ENCODE results near the gene SMARCAD1. TPM values are rescaled to one million over a fixed set of nuclear protein-coding genes. Genes with fewer than 3 reads are reported as not detected.
"Not testable (repeated sequence)": the region's sequence is repeated elsewhere in the genome, so short reads cannot be mapped to it uniquely, and the experiment has no call there.

SMARCAD1 gene
- total RNA-seq, 1 donor from 2014 or later = 24.4 TPM

- no peak overlapping the region for H3K27ac Mint-ChIP-seq (ENCODE audit: unreplicated experiment)
These were observed 127.3 kb downstream of the SMARCAD1 start for GRCh38 chr4:94334962-94335361.

GRCh38 chr4:94336303-94336702, 128.6 kb downstream of the SMARCAD1 start:
- TF ChIP-seq, protein P1, sequence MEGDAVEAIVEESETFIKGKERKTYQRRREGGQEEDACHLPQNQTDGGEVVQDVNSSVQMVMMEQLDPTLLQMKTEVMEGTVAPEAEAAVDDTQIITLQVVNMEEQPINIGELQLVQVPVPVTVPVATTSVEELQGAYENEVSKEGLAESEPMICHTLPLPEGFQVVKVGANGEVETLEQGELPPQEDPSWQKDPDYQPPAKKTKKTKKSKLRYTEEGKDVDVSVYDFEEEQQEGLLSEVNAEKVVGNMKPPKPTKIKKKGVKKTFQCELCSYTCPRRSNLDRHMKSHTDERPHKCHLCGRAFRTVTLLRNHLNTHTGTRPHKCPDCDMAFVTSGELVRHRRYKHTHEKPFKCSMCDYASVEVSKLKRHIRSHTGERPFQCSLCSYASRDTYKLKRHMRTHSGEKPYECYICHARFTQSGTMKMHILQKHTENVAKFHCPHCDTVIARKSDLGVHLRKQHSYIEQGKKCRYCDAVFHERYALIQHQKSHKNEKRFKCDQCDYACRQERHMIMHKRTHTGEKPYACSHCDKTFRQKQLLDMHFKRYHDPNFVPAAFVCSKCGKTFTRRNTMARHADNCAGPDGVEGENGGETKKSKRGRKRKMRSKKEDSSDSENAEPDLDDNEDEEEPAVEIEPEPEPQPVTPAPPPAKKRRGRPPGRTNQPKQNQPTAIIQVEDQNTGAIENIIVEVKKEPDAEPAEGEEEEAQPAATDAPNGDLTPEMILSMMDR (IDR thresholded peaks at IDR 0.05) = no peak
- Mint-ChIP-seq H3K27ac (ENCODE audit: unreplicated experiment) (no peak overlapping the region), H3K4me1 (ENCODE audit: low read depth) (peaks cover 9% of the 10 kb centered on the region), H3K9me3 (ENCODE audit: low read depth) (no peaks in the 10 kb centered on the region), H3K27me3 (ENCODE audit: low read depth) (no peaks in the 10 kb centered on the region), H3K4me3 (ENCODE audit: unreplicated experiment) (no peak overlapping the region), H3K36me3 (ENCODE audit: low read depth) (no peaks in the 10 kb centered on the region)
- no peak for DNase-seq (ENCODE audit: low spot score)

More at GRCh38 chr4:94334962-94335361, 127.3 kb downstream of the SMARCAD1 start:
- TF ChIP-seq, protein P1 (IDR thresholded peaks at IDR 0.05) = no peak
- Mint-ChIP-seq H3K4me1 (ENCODE audit: low read depth) (peaks cover 9% of the 10 kb centered on the region), H3K27me3 (ENCODE audit: low read depth) (peaks cover under 1% of the 10 kb centered on the region), H3K9me3 (ENCODE audit: low read depth) (no peaks in the 10 kb centered on the region), H3K4me3 (ENCODE audit: unreplicated experiment) (no peak overlapping the region), H3K36me3 (ENCODE audit: low read depth) (peaks cover under 1% of the 10 kb centered on the region)
- no peak for DNase-seq (ENCODE audit: low spot score)

DNA sequence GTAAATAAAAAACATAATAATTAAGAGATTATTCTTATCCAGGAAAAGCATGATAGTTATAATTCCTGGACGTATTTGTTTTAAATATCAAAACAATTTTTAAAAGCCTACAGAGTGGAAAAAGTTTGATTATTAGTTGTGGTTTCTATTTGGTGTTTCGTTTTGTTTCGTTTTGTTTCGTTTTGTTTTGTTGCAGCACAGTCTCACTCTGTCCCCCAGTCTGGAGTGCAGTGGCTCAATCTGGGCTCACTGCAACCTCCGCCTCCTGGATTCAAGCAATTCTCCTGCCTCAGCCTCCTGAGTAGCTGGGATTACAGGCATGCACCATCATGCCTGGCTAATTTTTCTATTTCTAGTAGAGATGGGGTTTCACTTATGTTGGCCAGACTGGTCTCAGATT, 129.1 kb downstream of the SMARCAD1 start:
- peaks cover 13% of the 10 kb centered on the region for H3K4me1 Mint-ChIP-seq (ENCODE audit: low read depth)
- not testable (repeated sequence) for H3K27me3 Mint-ChIP-seq (ENCODE audit: low read depth); H3K4me3 Mint-ChIP-seq (ENCODE audit: unreplicated experiment); DNase-seq (ENCODE audit: low spot score); H3K27ac Mint-ChIP-seq (ENCODE audit: unreplicated experiment); H3K36me3 Mint-ChIP-seq (ENCODE audit: low read depth); H3K9me3 Mint-ChIP-seq (ENCODE audit: low read depth)

GRCh38 chr4:94338681-94339351, 131.2 kb downstream of the SMARCAD1 start:
- no peak overlapping the region for H3K27ac Mint-ChIP-seq (ENCODE audit: unreplicated experiment)
- no peaks in the 10 kb centered on the region for H3K36me3 Mint-ChIP-seq (ENCODE audit: low read depth)
- H3K4me1 Mint-ChIP-seq (ENCODE audit: low read depth) = peaks cover 10% of the 10 kb centered on the region
- H3K9me3 Mint-ChIP-seq (ENCODE audit: low read depth) = no peaks in the 10 kb centered on the region
- DNase-seq (ENCODE audit: low spot score) = no peak
- H3K27me3 Mint-ChIP-seq (ENCODE audit: low read depth) = no peaks in the 10 kb centered on the region
- no peak overlapping the region for H3K4me3 Mint-ChIP-seq (ENCODE audit: unreplicated experiment)
- TF ChIP-seq, protein P1 (IDR thresholded peaks at IDR 0.05) = no peak

DNA sequence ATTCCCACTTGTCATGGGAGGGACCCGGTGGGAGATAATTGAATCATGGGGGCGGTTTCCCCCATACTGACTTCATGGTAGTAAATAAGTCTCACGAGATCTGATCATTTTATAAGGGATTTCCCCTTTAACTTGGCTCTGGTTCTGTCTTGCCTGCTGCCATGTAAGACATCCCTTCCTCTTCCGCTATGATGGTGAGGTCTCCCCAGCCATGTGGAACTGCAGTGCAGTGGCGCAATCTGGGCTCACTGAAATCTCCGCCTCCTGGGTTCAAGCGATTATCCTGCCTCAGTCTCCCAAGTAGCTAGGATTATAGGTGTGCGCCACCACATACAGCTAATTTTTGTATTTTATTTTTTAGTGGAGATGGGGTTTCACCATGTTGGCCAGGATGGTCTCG, 132.1 kb downstream of the SMARCAD1 start:
- H3K4me3 Mint-ChIP-seq (ENCODE audit: unreplicated experiment) = no peak overlapping the region
- H3K9me3 Mint-ChIP-seq (ENCODE audit: low read depth) = no peaks in the 10 kb centered on the region
- DNase-seq (ENCODE audit: low spot score) = no peak
- H3K27ac Mint-ChIP-seq (ENCODE audit: unreplicated experiment) = no peak overlapping the region
- no peaks in the 10 kb centered on the region for H3K27me3 Mint-ChIP-seq (ENCODE audit: low read depth)
- H3K36me3 Mint-ChIP-seq (ENCODE audit: low read depth) = no peaks in the 10 kb centered on the region
- H3K4me1 Mint-ChIP-seq (ENCODE audit: low read depth) = peaks cover 5% of the 10 kb centered on the region
- TF ChIP-seq, protein P1 (IDR thresholded peaks at IDR 0.05) = no peak

Other genes with a start within 250 kb of the SMARCAD1 start
- gene HPGDS, start 135.0 kb downstream of the SMARCAD1 start, total RNA-seq = not detected in 3 replicates
- 268 to 329 TPM (median 317 TPM) in 3 replicates for gene PDLIM5, start 244.1 kb downstream of the SMARCAD1 start, total RNA-seq